Fibroblast of peridontal ligament (primary cell): ENCODE measurements around the gene KIF14.
A peak's percentile ranks its signal among the peaks of the same experiment; 100 is the strongest.

Experiments
- DNase-seq: peaks from one replicate; pipeline ENCODE4 v3.0.0-alpha.2; 2010; ENCODE audit errors: extremely low read depth

KIF14 gene

GRCh38 chr1:200620273-200621131 lies at the start of gene KIF14:
Gene KIF14, minus strand, starts transcription at chr1:200620751. Its CDS starts 2,028 bp downstream, at chr1:200618723.
- peak; percentile 80 for DNase-seq

GRCh38 chr1:200669314-200670241 lies 49.0 kb upstream of the KIF14 start, which contains the start of gene DDX59:
Gene DDX59, minus strand, starts transcription at chr1:200669907. Its CDS starts 3,167 bp downstream, at chr1:200666740.
- DNase-seq = peak; percentile 97

- DNase-seq = peak; percentile 8
Observed at GRCh38 chr1:200668514-200669313, 48.2 kb upstream of the KIF14 start.

- DNase-seq = no peak
Observed at GRCh38 chr1:200666309-200666708, 45.8 kb upstream of the KIF14 start.

- DNase-seq = no peak
Observed at GRCh38 chr1:200665861-200666260, 45.3 kb upstream of the KIF14 start.

GRCh38 chr1:200660719-200661118 lies 40.2 kb upstream of the KIF14 start:
- no peak for DNase-seq

GRCh38 chr1:200659269-200659668 lies 38.7 kb upstream of the KIF14 start:
- DNase-seq = no peak

- DNase-seq = no peak
Observed at GRCh38 chr1:200658037-200658818, 37.7 kb upstream of the KIF14 start.

GRCh38 chr1:200654660-200655059 lies 34.1 kb upstream of the KIF14 start:
- DNase-seq = no peak

- DNase-seq = no peak
Observed at GRCh38 chr1:200653022-200653462, 32.5 kb upstream of the KIF14 start.

- no peak for DNase-seq
Observed at GRCh38 chr1:200652378-200652777, 31.8 kb upstream of the KIF14 start.

GRCh38 chr1:200646515-200646914 lies 26.0 kb upstream of the KIF14 start:
- DNase-seq = no peak

- DNase-seq = no peak
Observed at GRCh38 chr1:200644021-200644420, 23.5 kb upstream of the KIF14 start.

GRCh38 chr1:200642481-200642880 lies 21.9 kb upstream of the KIF14 start:
- no peak for DNase-seq

- no peak for DNase-seq
Observed at GRCh38 chr1:200640963-200641401, 20.4 kb upstream of the KIF14 start.

GRCh38 chr1:200640373-200640962 lies 19.9 kb upstream of the KIF14 start:
- no peak for DNase-seq

GRCh38 chr1:200638073-200638472 lies 17.5 kb upstream of the KIF14 start:
- no peak for DNase-seq

- DNase-seq = no peak
Observed at GRCh38 chr1:200636681-200637080, 16.1 kb upstream of the KIF14 start.

GRCh38 chr1:200634261-200635122 lies 13.9 kb upstream of the KIF14 start:
- DNase-seq = no peak
